ENCODE measurements around the gene TMA7. TPM values are rescaled to one million over a fixed set of nuclear protein-coding genes. Genes with fewer than 3 reads are reported as not detected.

TMA7 gene
- polyA plus RNA-seq, 2 of the 4 experiments (the other 2 are of a cell fraction), result 303 to 417 TPM

DNA sequence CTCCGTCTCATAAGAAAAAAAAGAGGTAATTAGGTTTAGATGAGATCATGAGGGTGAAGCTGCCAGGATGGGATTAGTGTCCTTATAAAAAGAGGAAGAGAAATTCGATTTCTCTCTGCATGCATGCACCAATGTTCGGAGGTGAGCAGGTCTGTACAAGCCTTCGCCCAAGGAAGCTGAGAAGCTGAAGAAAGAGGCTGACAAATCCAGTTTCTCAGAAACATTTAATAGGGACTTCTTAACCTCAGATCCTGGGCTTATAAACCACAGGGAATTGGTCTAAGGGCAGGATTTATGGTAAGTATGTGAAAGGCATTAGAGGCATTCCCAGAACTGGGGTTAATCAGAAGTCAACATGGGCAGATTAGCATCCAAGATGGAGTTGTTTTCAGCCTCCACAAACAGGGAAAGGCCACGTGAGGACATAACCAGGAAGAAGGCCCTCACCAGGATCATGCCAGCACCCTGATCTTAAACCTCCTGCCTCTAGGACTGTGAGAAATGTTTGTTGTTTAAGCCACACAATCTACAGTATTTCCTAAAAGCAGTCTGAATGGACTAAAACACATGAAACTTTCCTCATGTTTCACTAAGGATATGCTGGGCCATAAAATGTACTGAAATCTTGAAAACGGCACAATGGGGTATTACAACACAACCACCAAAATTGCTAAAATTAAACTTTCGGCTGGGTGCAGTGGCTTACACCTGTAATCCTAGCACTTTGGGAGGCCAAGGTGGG is 52.6 kb downstream of the TMA7 start:
- CTCF ChIA-PET, result no interaction called here
- no peak for DNase-seq (ENCODE audit: low read depth in 1 of 2, low spot score in 1 of 2)
- TF ChIP-seq MYC (IDR thresholded peaks at IDR 0.05; ENCODE audit: borderline replicate concordance, low read length) (no peak), HEYL (CRISPR knock-in tag; IDR thresholded peaks at IDR 0.05) (no peak), JUN (IDR thresholded peaks at IDR 0.05) (no peak), NPAS2 (CRISPR knock-in tag; IDR thresholded peaks at IDR 0.05; ENCODE audit: borderline replicate concordance) (no peak), FOXS1 (CRISPR knock-in tag; IDR thresholded peaks at IDR 0.05) (no peak), HOXA7 (CRISPR knock-in tag; IDR thresholded peaks at IDR 0.05) (no peak), SREBF2 (IDR thresholded peaks at IDR 0.05) (no peak), RARB (CRISPR knock-in tag; IDR thresholded peaks at IDR 0.05) (no peak), CBX8 (IDR thresholded peaks at IDR 0.05) (no peak), EP300 (IDR thresholded peaks at IDR 0.05) (no peak), ZNF302 (CRISPR knock-in tag; IDR thresholded peaks at IDR 0.05) (no peak), FOSB (CRISPR knock-in tag; IDR thresholded peaks at IDR 0.05) (no peak), FOSL2 (IDR thresholded peaks at IDR 0.05) (no peak), FOSL2 (CRISPR knock-in tag; IDR thresholded peaks at IDR 0.05) (no peak), EHMT2 (IDR thresholded peaks at IDR 0.05; ENCODE audit: low read depth) (no peak), MAZ (IDR thresholded peaks at IDR 0.05; ENCODE audit: borderline replicate concordance, low read depth, low read length) (no peak), PHF8 (IDR thresholded peaks at IDR 0.05; ENCODE audit: borderline replicate concordance, low read depth) (no peak), BHLHE40 (IDR thresholded peaks at IDR 0.05; ENCODE audit: low read depth, low read length) (no peak), ZSCAN20 (CRISPR knock-in tag; IDR thresholded peaks at IDR 0.05) (no peak)
- TF ChIP-seq, protein P1, sequence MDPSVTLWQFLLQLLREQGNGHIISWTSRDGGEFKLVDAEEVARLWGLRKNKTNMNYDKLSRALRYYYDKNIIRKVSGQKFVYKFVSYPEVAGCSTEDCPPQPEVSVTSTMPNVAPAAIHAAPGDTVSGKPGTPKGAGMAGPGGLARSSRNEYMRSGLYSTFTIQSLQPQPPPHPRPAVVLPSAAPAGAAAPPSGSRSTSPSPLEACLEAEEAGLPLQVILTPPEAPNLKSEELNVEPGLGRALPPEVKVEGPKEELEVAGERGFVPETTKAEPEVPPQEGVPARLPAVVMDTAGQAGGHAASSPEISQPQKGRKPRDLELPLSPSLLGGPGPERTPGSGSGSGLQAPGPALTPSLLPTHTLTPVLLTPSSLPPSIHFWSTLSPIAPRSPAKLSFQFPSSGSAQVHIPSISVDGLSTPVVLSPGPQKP (IDR thresholded peaks at IDR 0.05; ENCODE audit: low read depth, low read length), result no peak
- TF ChIP-seq, protein P2, sequence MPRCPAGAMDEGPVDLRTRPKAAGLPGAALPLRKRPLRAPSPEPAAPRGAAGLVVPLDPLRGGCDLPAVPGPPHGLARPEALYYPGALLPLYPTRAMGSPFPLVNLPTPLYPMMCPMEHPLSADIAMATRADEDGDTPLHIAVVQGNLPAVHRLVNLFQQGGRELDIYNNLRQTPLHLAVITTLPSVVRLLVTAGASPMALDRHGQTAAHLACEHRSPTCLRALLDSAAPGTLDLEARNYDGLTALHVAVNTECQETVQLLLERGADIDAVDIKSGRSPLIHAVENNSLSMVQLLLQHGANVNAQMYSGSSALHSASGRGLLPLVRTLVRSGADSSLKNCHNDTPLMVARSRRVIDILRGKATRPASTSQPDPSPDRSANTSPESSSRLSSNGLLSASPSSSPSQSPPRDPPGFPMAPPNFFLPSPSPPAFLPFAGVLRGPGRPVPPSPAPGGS (IDR thresholded peaks at IDR 0.05), result no peak
- Histone ChIP-seq H3K9me3 (no peaks in the 10 kb centered on the region), H3K4me2 (no peak overlapping the region), H3K4me1 (no peaks in the 10 kb centered on the region), H3K27ac (no peak overlapping the region), H3K4me3 (no peak overlapping the region)
- POLR2A ChIA-PET, result no interaction called here
- ATAC-seq, result no peak
- no peak for FAIRE-seq
- 89% methylated on average over 7 of the region's 7 CpGs for WGBS (ENCODE audit: missing lambda C conversion rate)

DNA sequence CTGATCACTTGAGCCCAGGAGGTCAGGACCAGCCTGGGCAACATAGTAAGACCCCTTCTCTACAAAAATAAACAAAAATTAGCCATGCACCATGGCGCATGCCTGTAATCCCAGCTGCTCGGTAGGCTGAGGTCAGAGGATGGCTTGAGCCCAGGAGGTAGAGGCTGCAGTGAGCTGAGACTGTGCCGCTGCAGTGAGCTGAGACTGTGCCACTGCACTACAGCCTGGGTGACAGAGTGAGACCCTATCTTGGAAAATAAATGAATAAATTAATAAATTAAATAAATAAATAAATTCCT is 53.1 kb downstream of the TMA7 start:
- Histone ChIP-seq H3K4me1 (no peaks in the 10 kb centered on the region), H3K4me2 (no peak overlapping the region), H3K27ac (no peak overlapping the region), H3K9me3 (no peaks in the 10 kb centered on the region), H3K4me3 (no peak overlapping the region)
- FAIRE-seq (no peak), ATAC-seq (no peak), DNase-seq (ENCODE audit: low read depth in 1 of 2, low spot score in 1 of 2) (no peak)
- no peak for TF ChIP-seq GATA3 (IDR thresholded peaks at IDR 0.05; ENCODE audit: borderline replicate concordance)
- WGBS (ENCODE audit: missing lambda C conversion rate), result 98% methylated on average over 3 of the region's 3 CpGs
- ChIA-PET POLR2A (no interaction called here), CTCF (interaction anchor here (0.7 to 2.1 kb wide), 2 partner anchors 49 to 92 kb away, joined by 4 to 6 read pairs; no protein-coding TSS in a partner anchor)

Other genes with a start within 250 kb of the TMA7 start
- not detected in 2 replicates for gene CAMP, start 216.8 kb upstream of the TMA7 start, polyA plus RNA-seq (2011; rRNA removed)
- not detected in 3 replicates for gene CAMP, start 216.8 kb upstream of the TMA7 start, polyA plus RNA-seq (2017; fragmentation: RNase III; extraction: RNeasy Plus Mini Kit Qiagen cat#74134 plus additional on column Dnase treatment)
- 3.6 and 5.6 TPM in 2 replicates for gene ZNF589, start 199.2 kb upstream of the TMA7 start, polyA plus RNA-seq (2011; rRNA removed)
- 4.9 to 5.4 TPM (median 5.0 TPM) in 3 replicates for gene ZNF589, start 199.2 kb upstream of the TMA7 start, polyA plus RNA-seq (2017; fragmentation: RNase III; extraction: RNeasy Plus Mini Kit Qiagen cat#74134 plus additional on column Dnase treatment)
- 20.5 and 22.7 TPM in 2 replicates for gene NME6, start 138.9 kb upstream of the TMA7 start, polyA plus RNA-seq (2011; rRNA removed)
- gene NME6, start 138.9 kb upstream of the TMA7 start, polyA plus RNA-seq (2017; fragmentation: RNase III; extraction: RNeasy Plus Mini Kit Qiagen cat#74134 plus additional on column Dnase treatment), result 22.8 to 24.0 TPM (median 23.2 TPM) in 3 replicates
- not detected in 2 replicates for gene SPINK8, start 106.6 kb upstream of the TMA7 start, polyA plus RNA-seq (2011; rRNA removed)
- gene SPINK8, start 106.6 kb upstream of the TMA7 start, polyA plus RNA-seq (2017; fragmentation: RNase III; extraction: RNeasy Plus Mini Kit Qiagen cat#74134 plus additional on column Dnase treatment), result not detected in 3 replicates
- gene FBXW12, start 68.0 kb upstream of the TMA7 start, polyA plus RNA-seq (2011; rRNA removed), result not detected in 2 replicates
- gene FBXW12, start 68.0 kb upstream of the TMA7 start, polyA plus RNA-seq (2017; fragmentation: RNase III; extraction: RNeasy Plus Mini Kit Qiagen cat#74134 plus additional on column Dnase treatment), result not detected in 3 replicates
- 10.0 and 12.6 TPM in 2 replicates for gene PLXNB1, start 10.2 kb upstream of the TMA7 start, polyA plus RNA-seq (2011; rRNA removed)
- 16.7 to 20.9 TPM (median 20.5 TPM) in 3 replicates for gene PLXNB1, start 10.2 kb upstream of the TMA7 start, polyA plus RNA-seq (2017; fragmentation: RNase III; extraction: RNeasy Plus Mini Kit Qiagen cat#74134 plus additional on column Dnase treatment)
- 19.8 and 22.9 TPM in 2 replicates for gene CCDC51, start 138 bp upstream of the TMA7 start, polyA plus RNA-seq (2011; rRNA removed)
- gene CCDC51, start 138 bp upstream of the TMA7 start, polyA plus RNA-seq (2017; fragmentation: RNase III; extraction: RNeasy Plus Mini Kit Qiagen cat#74134 plus additional on column Dnase treatment), result 24.6 to 26.7 TPM (median 25.7 TPM) in 3 replicates
- 8.5 and 9.4 TPM in 2 replicates for gene ATRIP, start 6.5 kb downstream of the TMA7 start, polyA plus RNA-seq (2011; rRNA removed)
- 5.8 to 6.6 TPM (median 6.1 TPM) in 3 replicates for gene ATRIP, start 6.5 kb downstream of the TMA7 start, polyA plus RNA-seq (2017; fragmentation: RNase III; extraction: RNeasy Plus Mini Kit Qiagen cat#74134 plus additional on column Dnase treatment)
- gene SHISA5, start 63.9 kb downstream of the TMA7 start, polyA plus RNA-seq (2011; rRNA removed), result 94.3 and 104 TPM in 2 replicates
- 86.8 to 90.1 TPM (median 87.5 TPM) in 3 replicates for gene SHISA5, start 63.9 kb downstream of the TMA7 start, polyA plus RNA-seq (2017; fragmentation: RNase III; extraction: RNeasy Plus Mini Kit Qiagen cat#74134 plus additional on column Dnase treatment)
- 8.4 and 15.0 TPM in 2 replicates for gene PFKFB4, start 116.5 kb downstream of the TMA7 start, polyA plus RNA-seq (2011; rRNA removed)
- gene PFKFB4, start 116.5 kb downstream of the TMA7 start, polyA plus RNA-seq (2017; fragmentation: RNase III; extraction: RNeasy Plus Mini Kit Qiagen cat#74134 plus additional on column Dnase treatment), result 19.6 to 21.1 TPM (median 20.9 TPM) in 3 replicates
- 4.0 and 7.2 TPM in 2 replicates for gene UCN2, start 123.5 kb downstream of the TMA7 start, polyA plus RNA-seq (2011; rRNA removed)
- 14.1 to 15.9 TPM (median 15.6 TPM) in 3 replicates for gene UCN2, start 123.5 kb downstream of the TMA7 start, polyA plus RNA-seq (2017; fragmentation: RNase III; extraction: RNeasy Plus Mini Kit Qiagen cat#74134 plus additional on column Dnase treatment)
- 36.5 and 63.0 TPM in 2 replicates for gene COL7A1, start 155.1 kb downstream of the TMA7 start, polyA plus RNA-seq (2011; rRNA removed)
- gene COL7A1, start 155.1 kb downstream of the TMA7 start, polyA plus RNA-seq (2017; fragmentation: RNase III; extraction: RNeasy Plus Mini Kit Qiagen cat#74134 plus additional on column Dnase treatment), result 213 to 273 TPM (median 240 TPM) in 3 replicates
- 279 and 338 TPM in 2 replicates for gene UQCRC1, start 169.4 kb downstream of the TMA7 start, polyA plus RNA-seq (2011; rRNA removed)
- 233 to 256 TPM (median 254 TPM) in 3 replicates for gene UQCRC1, start 169.4 kb downstream of the TMA7 start, polyA plus RNA-seq (2017; fragmentation: RNase III; extraction: RNeasy Plus Mini Kit Qiagen cat#74134 plus additional on column Dnase treatment)
- not detected in 2 replicates for gene TMEM89, start 181.5 kb downstream of the TMA7 start, polyA plus RNA-seq (2011; rRNA removed)
- 0.21 TPM in 1 of 3 replicates, not detected in the others for gene TMEM89, start 181.5 kb downstream of the TMA7 start, polyA plus RNA-seq (2017; fragmentation: RNase III; extraction: RNeasy Plus Mini Kit Qiagen cat#74134 plus additional on column Dnase treatment)
- gene SLC26A6, start 195.2 kb downstream of the TMA7 start, polyA plus RNA-seq (2011; rRNA removed), result 12.5 and 12.7 TPM in 2 replicates
- gene SLC26A6, start 195.2 kb downstream of the TMA7 start, polyA plus RNA-seq (2017; fragmentation: RNase III; extraction: RNeasy Plus Mini Kit Qiagen cat#74134 plus additional on column Dnase treatment), result 20.0 to 25.5 TPM (median 23.2 TPM) in 3 replicates
- 2.2 and 3.2 TPM in 2 replicates for gene CELSR3, start 222.6 kb downstream of the TMA7 start, polyA plus RNA-seq (2011; rRNA removed)
- gene CELSR3, start 222.6 kb downstream of the TMA7 start, polyA plus RNA-seq (2017; fragmentation: RNase III; extraction: RNeasy Plus Mini Kit Qiagen cat#74134 plus additional on column Dnase treatment), result 4.6 to 5.2 TPM (median 4.8 TPM) in 3 replicates
- gene NCKIPSD, start 245.7 kb downstream of the TMA7 start, polyA plus RNA-seq (2011; rRNA removed), result 10.2 and 13.6 TPM in 2 replicates
- 10.8 to 13.2 TPM (median 10.9 TPM) in 3 replicates for gene NCKIPSD, start 245.7 kb downstream of the TMA7 start, polyA plus RNA-seq (2017; fragmentation: RNase III; extraction: RNeasy Plus Mini Kit Qiagen cat#74134 plus additional on column Dnase treatment)